HepG2 (cell line): Measurements from ENCODE around the gene CBX2. TPM values are rescaled to one million over a fixed set of nuclear protein-coding genes. Genes with fewer than 3 reads are reported as not detected.

ENCODE experiments used
- CHCHD3 ChIP-seq: sonication (generic); formaldehyde crosslinking; IDR thresholded peaks from 2 replicates; pipeline ENCODE4 v1.8.0; 2022; ENCODE audit warnings: mild to moderate bottlenecking, missing genetic modification reagents, moderate library complexity
- FOXJ3 ChIP-seq: sonication (generic); formaldehyde crosslinking; IDR thresholded peaks from 2 replicates; pipeline ENCODE4 v1.4.0; 2020; ENCODE audit warnings: missing genetic modification reagents, mild to moderate bottlenecking, borderline replicate concordance
- FOXK2 ChIP-seq: fragments of 450-650 bp; IDR thresholded peaks from 2 replicates; pipeline ENCODE4 v1.6.1; 2016
- LCORL ChIP-seq, 2 experiments: fragments of 450-650 bp in 1 of 2; sonication (generic) in 1 of 2; formaldehyde crosslinking in 1 of 2; IDR thresholded peaks; 2 replicates each; pipeline versions ENCODE4 v1.5.0 to v1.6.1; 2017 to 2020; ENCODE audit warnings: antibody characterized with exemption in 1 of 2, missing genetic modification reagents in 1 of 2
- MAF1 ChIP-seq: sonication (generic); formaldehyde crosslinking; IDR thresholded peaks from 2 replicates; pipeline ENCODE4 v1.5.0; 2020; ENCODE audit warnings: missing genetic modification reagents, borderline replicate concordance
- RFXANK ChIP-seq: IDR thresholded peaks from 2 replicates; pipeline ENCODE4 v1.6.1; 2016
- ZFP41 ChIP-seq: sonication (generic); formaldehyde crosslinking; IDR thresholded peaks from 2 replicates; pipeline ENCODE4 v1.4.0; 2020; ENCODE audit warnings: mild to moderate bottlenecking, missing genetic modification reagents, borderline replicate concordance
- ZNF235 ChIP-seq: sonication (generic); formaldehyde crosslinking; IDR thresholded peaks from 2 replicates; pipeline ENCODE4 v1.8.1; 2023; ENCODE audit warnings: mild to moderate bottlenecking, missing genetic modification reagents, borderline replicate concordance
- ZNF614 ChIP-seq: IDR thresholded peaks from 2 replicates; pipeline ENCODE4 v1.6.1; 2018; ENCODE audit warnings: missing biosample characterization, missing genetic modification reagents, inconsistent platforms, borderline replicate concordance
- ZNF644 ChIP-seq: IDR thresholded peaks from 2 replicates; pipeline ENCODE4 v1.6.1; 2016; ENCODE audit warnings: low read depth
- ZNF7 ChIP-seq: IDR thresholded peaks from 2 replicates; pipeline ENCODE4 v1.6.1; 2016; ENCODE audit warnings: missing biosample characterization, missing genetic modification reagents
- ZSCAN25 ChIP-seq: sonication (generic); formaldehyde crosslinking; IDR thresholded peaks from 2 replicates; pipeline ENCODE4 v1.8.0; 2022; ENCODE audit warnings: mild to moderate bottlenecking, missing genetic modification reagents
- polyA plus RNA-seq, 8 experiments: library from polyadenylated mRNA; depleted of rRNA in 3 of 8; stranded (reverse) in 7 of 8; unstranded in 1 of 8; fragments of >200 nt; fragmentation: Illumina TruSeq in 4 of 8; extraction: Trizol in 4 of 8; gene quantifications; 2 replicates each; pipeline versions ENCODE4 v1.2.1 to v1.2.3, GENCODE V29; 2011 to 2016; ENCODE audit warnings: low read depth in 4 of 8, missing spikeins in 1 of 8, mixed read lengths in 1 of 8; ENCODE audit not compliant: insufficient read depth in 1 of 8
- total RNA-seq, 5 experiments: library from RNA; depleted of rRNA; stranded (reverse); fragments of >200 nt; fragmentation: Illumina TruSeq; extraction: Trizol; gene quantifications; 2 replicates each; pipeline ENCODE4 v1.2.3, GENCODE V29; 2016; ENCODE audit warnings: low read depth in 1 of 5
- TF ChIP-seq, protein P1 (sequence below): sonication (generic); formaldehyde crosslinking; IDR thresholded peaks from 2 replicates; pipeline ENCODE4 v1.9.0; 2022; ENCODE audit warnings: low read depth, missing genetic modification reagents
- TF ChIP-seq, protein P2 (sequence below): IDR thresholded peaks from 2 replicates; pipeline ENCODE4 v1.6.1; 2012; ENCODE audit warnings: low read length, improper control_type of control experiment
- TF ChIP-seq, protein P3 (sequence below): sonication (generic); formaldehyde crosslinking; IDR thresholded peaks from 2 replicates; pipeline ENCODE4 v1.5.1; 2020; ENCODE audit warnings: missing genetic modification reagents, mild to moderate bottlenecking, borderline replicate concordance
- TF ChIP-seq, protein P4 (sequence below): IDR thresholded peaks from 2 replicates; pipeline ENCODE4 v1.6.1; 2016; ENCODE audit warnings: low read depth, control low read depth
- TF ChIP-seq, protein P5 (sequence below): sonication (generic); formaldehyde crosslinking; IDR thresholded peaks from 2 replicates; pipeline ENCODE4 v1.4.0; 2020; ENCODE audit warnings: mild to moderate bottlenecking, missing genetic modification reagents

CBX2 gene
- total and polyA plus RNA-seq, 2 of the 13 experiments (the other 11 are each of a cell fraction or from before 2014, with no cell fraction given): 14.5 to 31.1 TPM

DNA sequence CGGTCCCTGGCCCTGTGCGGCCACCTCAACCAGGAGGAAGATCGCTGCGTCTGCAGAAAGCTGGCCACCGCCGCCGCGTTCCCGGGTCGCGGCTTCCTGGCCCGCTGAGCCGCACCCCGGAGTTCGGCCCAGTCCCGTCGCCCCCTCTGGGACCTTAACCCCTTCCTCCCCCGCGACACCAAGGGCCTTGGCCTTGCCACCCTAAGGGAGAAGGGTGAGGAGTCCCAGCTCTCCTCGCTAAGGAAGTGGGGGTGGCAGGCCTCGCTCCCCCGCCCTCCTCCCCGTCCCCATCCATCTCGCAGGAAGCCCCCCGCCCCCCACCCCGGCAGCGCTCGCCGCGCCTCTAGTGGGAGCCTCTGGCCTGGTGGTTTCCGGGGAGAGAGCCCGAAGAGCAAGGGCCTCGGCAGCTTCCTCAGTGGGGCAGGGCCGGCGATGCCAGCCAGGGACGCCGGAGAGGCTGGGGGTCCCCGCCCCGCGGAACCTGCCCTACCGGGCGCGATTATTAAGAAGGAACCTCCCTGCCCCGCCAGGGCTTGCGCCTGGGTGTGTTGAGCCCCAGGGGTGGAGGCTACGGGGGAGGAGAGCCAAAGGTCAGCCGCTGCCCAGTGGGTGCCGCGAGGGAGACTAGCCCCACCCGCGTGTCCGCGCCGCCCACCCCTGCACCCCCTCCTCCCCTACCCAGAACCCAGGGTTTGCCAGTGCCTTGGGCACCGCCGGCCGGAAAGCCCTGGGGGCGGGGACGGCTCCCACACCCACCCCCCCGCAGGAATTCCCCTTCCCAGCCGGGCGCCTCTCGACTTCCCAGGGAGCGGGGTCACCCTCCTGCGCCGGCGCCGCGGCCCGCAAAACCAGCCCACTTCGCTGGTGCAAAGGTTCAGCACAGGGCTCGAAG is 54.5 kb downstream of the CBX2 start (continued):
- TF ChIP-seq ZFP41 (CRISPR knock-in tag) (no peak), ZNF614 (CRISPR knock-in tag) (peak; percentile 19; the same call in 1 of the 2 replicates), ZNF235 (CRISPR knock-in tag) (peak; percentile 86; the same call in 1 of the 2 replicates), RFXANK (CRISPR knock-in tag) (no peak), ZNF7 (no peak), ZSCAN25 (CRISPR knock-in tag) (peak; percentile 70; the same call in 1 of the 2 replicates), FOXK2 (no peak), LCORL (IDR thresholded peaks at IDR 0.05) (no peak), LCORL (CRISPR knock-in tag; IDR thresholded peaks at IDR 0.05) (peak; percentile 90), MAF1 (CRISPR knock-in tag) (peak; percentile 59; the same call in 1 of the 2 replicates), FOXJ3 (CRISPR knock-in tag) (no peak; the same call in 1 of the 2 replicates), CHCHD3 (CRISPR knock-in tag) (no peak), ZNF644 (CRISPR knock-in tag) (no peak)
- TF ChIP-seq, protein P1, sequence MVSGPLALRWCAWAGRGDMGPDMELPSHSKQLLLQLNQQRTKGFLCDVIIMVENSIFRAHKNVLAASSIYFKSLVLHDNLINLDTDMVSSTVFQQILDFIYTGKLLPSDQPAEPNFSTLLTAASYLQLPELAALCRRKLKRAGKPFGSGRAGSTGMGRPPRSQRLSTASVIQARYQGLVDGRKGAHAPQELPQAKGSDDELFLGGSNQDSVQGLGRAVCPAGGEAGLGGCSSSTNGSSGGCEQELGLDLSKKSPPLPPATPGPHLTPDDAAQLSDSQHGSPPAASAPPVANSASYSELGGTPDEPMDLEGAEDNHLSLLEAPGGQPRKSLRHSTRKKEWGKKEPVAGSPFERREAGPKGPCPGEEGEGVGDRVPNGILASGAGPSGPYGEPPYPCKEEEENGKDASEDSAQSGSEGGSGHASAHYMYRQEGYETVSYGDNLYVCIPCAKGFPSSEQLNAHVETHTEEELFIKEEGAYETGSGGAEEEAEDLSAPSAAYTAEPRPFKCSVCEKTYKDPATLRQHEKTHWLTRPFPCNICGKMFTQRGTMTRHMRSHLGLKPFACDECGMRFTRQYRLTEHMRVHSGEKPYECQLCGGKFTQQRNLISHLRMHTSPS (CRISPR knock-in tag): peak; percentile 92
- TF ChIP-seq, protein P2, sequence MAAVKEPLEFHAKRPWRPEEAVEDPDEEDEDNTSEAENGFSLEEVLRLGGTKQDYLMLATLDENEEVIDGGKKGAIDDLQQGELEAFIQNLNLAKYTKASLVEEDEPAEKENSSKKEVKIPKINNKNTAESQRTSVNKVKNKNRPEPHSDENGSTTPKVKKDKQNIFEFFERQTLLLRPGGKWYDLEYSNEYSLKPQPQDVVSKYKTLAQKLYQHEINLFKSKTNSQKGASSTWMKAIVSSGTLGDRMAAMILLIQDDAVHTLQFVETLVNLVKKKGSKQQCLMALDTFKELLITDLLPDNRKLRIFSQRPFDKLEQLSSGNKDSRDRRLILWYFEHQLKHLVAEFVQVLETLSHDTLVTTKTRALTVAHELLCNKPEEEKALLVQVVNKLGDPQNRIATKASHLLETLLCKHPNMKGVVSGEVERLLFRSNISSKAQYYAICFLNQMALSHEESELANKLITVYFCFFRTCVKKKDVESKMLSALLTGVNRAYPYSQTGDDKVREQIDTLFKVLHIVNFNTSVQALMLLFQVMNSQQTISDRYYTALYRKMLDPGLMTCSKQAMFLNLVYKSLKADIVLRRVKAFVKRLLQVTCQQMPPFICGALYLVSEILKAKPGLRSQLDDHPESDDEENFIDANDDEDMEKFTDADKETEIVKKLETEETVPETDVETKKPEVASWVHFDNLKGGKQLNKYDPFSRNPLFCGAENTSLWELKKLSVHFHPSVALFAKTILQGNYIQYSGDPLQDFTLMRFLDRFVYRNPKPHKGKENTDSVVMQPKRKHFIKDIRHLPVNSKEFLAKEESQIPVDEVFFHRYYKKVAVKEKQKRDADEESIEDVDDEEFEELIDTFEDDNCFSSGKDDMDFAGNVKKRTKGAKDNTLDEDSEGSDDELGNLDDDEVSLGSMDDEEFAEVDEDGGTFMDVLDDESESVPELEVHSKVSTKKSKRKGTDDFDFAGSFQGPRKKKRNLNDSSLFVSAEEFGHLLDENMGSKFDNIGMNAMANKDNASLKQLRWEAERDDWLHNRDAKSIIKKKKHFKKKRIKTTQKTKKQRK: no peak
- TF ChIP-seq, protein P3, sequence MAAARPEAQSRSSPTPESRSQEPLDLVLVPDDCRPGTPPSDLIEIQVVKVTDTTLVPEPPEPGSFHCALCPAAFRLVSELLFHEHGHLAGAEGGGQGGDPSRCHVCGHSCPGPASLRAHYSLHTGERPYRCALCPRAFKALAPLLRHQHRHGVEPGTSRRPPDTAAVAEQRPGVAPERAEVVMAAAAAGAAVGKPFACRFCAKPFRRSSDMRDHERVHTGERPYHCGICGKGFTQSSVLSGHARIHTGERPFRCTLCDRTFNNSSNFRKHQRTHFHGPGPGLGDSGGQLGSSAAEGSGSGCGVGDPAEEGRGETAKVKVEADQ: peak; percentile 64; the same call in 1 of the 2 replicates
- TF ChIP-seq, protein P4, sequence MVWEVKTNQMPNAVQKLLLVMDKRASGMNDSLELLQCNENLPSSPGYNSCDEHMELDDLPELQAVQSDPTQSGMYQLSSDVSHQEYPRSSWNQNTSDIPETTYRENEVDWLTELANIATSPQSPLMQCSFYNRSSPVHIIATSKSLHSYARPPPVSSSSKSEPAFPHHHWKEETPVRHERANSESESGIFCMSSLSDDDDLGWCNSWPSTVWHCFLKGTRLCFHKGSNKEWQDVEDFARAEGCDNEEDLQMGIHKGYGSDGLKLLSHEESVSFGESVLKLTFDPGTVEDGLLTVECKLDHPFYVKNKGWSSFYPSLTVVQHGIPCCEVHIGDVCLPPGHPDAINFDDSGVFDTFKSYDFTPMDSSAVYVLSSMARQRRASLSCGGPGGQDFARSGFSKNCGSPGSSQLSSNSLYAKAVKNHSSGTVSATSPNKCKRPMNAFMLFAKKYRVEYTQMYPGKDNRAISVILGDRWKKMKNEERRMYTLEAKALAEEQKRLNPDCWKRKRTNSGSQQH (CRISPR knock-in tag): no peak; the same call in 1 of the 2 replicates
- TF ChIP-seq, protein P5, sequence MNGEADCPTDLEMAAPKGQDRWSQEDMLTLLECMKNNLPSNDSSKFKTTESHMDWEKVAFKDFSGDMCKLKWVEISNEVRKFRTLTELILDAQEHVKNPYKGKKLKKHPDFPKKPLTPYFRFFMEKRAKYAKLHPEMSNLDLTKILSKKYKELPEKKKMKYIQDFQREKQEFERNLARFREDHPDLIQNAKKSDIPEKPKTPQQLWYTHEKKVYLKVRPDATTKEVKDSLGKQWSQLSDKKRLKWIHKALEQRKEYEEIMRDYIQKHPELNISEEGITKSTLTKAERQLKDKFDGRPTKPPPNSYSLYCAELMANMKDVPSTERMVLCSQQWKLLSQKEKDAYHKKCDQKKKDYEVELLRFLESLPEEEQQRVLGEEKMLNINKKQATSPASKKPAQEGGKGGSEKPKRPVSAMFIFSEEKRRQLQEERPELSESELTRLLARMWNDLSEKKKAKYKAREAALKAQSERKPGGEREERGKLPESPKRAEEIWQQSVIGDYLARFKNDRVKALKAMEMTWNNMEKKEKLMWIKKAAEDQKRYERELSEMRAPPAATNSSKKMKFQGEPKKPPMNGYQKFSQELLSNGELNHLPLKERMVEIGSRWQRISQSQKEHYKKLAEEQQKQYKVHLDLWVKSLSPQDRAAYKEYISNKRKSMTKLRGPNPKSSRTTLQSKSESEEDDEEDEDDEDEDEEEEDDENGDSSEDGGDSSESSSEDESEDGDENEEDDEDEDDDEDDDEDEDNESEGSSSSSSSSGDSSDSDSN (CRISPR knock-in tag): peak; percentile 15; the same call in 1 of the 2 replicates
